Hair follicular keratinocyte (primary cell): ENCODE measurements around the gene SPANXN3. TPM values are rescaled to one million over a fixed set of nuclear protein-coding genes. Genes with fewer than 3 reads are reported as not detected.

Experiments
- total RNA-seq: library from RNA; depleted of rRNA; stranded (reverse); fragments of >200 nt; gene quantifications from 2 replicates; pipeline ENCODE4 v1.2.3, GENCODE V29; 2015

Gene SPANXN3, protein sequence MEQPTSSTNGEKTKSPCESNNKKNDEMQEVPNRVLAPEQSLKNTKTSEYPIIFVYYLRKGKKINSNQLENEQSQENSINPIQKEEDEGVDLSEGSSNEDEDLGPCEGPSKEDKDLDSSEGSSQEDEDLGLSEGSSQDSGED
- not detected in 2 replicates for total RNA-seq

DNA sequence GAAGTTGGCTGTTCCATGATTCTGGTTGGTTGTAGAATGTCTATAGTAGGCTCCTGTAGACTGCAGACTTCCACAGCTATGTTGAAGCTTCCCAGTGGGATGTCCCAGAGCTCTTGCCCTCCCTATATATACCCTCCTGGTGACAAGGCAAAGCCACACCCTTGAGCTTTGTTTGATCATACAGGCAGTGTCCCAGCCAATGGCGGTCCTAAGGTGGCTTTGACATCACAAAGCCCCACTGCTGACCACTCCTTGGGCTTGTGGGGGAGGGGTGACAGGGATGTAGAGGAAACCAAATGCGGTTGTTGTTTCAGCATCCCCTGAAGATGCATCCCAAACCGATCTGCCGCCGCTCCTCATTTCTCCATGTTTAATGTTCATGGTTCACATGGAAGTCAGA is at the start of gene SPANXN3:
SPANXN3 (minus strand) TSS at position 101 of the 400 bp plus-strand sequence; CDS start at position 17, 84 bp downstream.

Other genes with a start within 250 kb of the SPANXN3 start
- not detected in 2 replicates for gene SLITRK4, start 118.6 kb upstream of the SPANXN3 start, total RNA-seq
- not detected in 2 replicates for gene SPANXN2, start 203.3 kb upstream of the SPANXN3 start, total RNA-seq